NOMO-1 treated with dmso at 0.1 percent for 144 hours (cell line): ENCODE results near the gene SLC4A7.
"Not testable (repeated sequence)": the region's sequence is repeated elsewhere in the genome, so short reads cannot be mapped to it uniquely, and the experiment has no call there.

Source experiments
- DNase-seq: peaks from one replicate; lab custom pipeline; 2025; ENCODE audit not compliant: unreplicated experiment; lab: John Stamatoyannopoulos, UW

SLC4A7 gene

DNA sequence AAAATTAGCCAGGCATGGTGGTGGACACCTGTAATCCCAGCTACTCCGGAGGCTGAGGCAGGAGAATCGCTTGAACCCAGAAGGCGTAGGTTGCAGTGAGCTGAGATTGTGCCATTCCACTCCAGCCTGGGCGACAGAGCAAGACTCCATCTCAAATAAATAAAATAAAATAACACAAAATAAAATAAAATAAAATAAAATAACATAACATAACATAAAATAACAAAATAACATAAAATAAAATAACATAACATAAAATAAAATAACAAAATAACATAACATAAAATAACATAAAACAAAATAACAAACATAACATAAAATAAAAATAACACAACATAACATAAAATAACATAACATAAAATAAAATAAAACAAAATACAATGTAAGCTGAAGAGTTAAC lies 45.8 kb downstream of the SLC4A7 start:
- DNase-seq = not testable (repeated sequence)

DNA sequence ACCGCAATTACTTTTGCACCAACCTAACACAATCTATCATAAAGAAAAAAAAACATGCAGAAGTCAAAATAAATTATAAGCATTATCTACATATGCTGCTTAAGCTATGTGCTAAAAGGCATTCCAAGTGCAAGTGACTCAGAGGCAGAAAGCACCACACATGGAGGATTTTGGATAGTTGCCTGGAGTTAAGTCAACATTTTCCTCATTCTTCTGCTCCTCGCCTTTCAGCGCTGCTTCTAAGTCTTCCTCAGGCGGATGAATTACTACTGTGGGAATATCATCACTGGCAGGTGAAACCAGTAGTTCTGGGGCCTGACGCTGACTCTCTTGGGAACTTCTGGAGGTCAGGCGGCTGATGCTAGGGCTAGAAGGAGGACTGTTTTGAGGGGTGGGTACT lies 53.1 kb downstream of the SLC4A7 start:
- DNase-seq = no peak

DNA sequence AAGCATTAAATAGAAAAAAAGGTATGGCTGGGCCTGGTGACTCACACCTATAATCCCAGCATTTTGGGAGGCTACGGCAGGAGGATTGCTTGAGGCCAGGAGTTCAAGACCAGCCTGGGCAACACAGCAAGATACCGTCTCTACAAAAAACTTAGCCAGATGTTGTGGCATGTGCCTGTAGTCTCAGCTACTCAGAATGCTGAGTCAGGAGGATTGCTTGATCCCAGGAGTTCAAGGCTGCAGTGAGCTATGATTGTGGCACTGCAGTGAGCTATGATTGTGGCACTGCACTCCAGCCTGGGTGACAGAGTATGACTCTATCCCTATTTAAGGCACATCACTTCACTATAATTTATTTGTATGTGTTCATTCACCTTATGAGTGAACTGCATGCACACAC lies 54.3 kb downstream of the SLC4A7 start:
- DNase-seq = no peak

DNA sequence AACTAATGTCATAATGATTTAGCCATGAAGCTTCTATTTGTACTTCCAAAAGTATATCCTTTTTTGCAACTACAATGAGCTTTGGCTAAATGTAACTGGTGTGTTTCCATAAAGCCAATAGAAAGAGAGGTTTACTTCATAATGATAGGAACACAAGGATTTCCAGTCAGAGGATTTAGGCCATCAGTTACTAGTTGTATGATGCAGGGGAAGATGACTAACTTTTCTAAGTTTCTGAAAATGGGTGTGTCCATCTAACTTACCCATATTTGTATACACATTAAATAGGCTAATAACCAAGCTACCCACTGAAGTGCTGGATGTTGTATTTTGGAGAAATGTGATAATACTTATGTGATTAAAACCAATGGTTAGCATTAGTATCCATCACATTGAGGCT lies 55.7 kb downstream of the SLC4A7 start:
- no peak for DNase-seq

DNA sequence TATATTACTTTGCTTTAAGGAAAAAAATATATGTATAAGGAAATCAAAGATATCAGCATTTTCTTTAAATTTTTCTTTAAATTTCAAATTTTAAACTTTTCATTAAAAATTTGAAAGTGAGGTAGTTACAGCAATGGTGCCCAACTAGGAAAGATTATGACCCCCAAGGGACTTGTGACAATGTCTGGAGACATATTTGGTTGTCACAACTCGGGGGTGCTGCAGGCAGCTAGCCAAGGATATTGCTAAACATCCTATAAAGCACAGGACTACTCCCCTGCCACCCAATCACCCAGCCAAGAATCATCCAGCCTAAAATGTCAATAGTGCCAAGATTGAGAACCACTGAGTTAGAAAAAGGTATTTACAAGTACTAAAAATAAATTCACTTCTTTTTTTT lies 57.3 kb downstream of the SLC4A7 start:
- no peak for DNase-seq

DNA sequence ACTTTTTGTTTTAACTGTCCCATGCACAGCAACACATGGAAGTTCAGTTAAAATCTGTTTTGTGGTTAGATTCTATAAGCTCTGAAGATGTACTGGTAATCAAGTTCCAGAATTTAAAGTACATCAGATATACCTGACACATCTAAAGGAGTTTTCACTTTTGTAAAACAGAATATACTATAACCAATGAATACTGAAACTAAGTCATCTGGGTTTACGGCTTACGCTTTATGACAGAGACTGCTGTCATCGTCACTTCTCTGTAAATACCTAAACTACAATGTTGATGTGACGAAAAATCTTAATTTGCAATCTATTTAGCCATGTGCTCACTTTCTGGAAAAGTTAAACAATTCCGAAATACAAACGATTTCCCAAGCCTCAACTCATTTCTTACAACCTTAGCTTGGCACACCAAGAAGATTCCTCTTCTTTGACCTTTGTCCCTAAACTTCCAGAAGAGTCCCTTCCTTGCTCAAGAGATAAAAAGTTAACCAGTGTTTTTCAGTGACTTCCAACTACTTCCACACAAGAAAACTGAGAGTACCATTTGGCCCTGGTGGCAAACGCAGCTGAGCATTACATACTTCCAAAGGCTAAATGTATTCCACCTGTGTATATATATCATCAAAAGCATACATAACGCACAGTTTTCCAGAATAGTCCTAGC lies 58.2 kb downstream of the SLC4A7 start:
- no peak for DNase-seq

DNA sequence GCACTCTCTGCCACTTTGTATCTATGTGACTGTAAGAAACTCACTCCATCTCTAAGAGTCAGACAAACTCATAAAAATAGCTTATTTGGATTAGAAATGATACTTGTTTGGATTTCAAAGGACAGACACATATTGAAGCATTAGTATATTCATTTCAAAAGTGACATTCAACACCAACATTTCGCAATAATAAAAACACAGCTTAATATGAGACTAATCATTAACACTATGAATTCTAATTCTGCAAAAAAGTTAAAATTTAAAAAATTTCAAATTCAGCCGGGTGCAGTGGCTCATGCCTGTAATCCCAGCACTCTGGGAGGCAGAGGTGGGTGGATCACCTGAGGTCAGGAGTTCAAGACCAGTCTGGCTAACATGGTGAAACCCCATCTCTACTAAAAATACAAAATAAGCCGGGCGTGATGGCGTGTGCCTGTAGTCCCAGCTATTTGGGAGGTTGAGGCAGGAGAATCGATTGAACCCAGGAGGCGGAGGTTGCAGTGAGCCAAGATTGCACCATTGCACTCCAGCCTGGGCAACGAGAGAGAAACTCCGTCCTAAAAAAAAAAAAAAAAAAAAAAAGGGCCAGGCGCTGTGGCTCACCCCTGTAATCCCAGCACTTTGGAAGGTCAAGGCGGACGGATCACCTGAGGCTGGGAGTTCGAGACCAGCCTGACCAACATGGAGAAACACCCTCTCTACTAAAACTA lies 59.2 kb downstream of the SLC4A7 start:
- not testable (repeated sequence) for DNase-seq

DNA sequence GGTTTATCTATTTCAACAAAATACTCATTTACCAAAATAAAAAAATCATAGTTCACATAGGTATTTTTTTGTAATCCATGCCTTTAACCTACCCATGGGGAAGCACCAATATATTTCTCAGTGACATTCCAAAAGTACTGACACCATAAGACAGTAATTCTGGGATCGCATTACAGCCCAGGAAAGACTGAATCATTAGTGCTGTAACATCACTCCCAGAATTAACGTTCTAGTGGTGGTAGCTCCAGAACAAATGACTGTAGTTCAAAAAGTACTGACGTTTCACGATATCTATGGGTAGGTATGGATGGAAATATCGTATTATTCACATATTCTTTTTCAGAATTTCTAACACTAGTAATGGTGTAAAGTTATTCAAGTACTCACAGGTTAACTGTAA lies 60.7 kb downstream of the SLC4A7 start:
- DNase-seq = no peak

DNA sequence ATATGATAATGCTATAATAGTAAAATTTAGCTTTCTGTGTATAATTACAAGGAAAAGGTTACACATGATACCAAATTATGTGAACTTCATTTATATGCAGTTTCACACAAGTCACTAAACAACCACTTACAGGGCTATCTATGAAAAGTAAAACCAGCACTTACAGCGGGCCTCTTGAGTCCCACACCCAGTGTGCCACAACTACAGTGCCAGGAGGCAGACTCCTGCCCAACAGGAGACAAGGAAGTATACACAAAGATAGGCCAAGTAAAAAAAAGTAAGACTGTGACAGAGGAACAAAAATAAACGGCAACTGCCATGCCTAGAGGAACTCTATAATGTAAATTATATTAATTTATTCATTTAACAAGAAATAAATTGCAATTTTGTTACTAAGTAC lies 61.6 kb downstream of the SLC4A7 start:
- DNase-seq = no peak

DNA sequence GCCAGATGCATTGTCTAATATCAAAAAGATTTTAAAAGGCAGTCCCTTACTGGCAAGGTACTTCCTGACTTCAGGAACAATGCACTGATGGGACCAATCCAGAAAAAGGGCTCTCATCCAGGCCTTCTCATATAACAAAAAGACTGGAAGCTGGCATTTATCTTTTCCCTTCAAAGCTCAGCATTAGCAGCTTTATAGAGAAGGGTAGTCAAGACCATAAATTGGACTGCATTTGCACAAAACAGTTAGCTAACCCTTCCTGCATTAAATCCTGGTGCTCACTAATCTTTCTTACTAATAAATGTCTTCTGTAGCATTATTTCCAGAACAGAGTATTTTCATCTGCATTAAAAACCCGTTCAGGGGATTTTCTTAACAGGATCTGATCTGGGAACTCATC lies 69.0 kb downstream of the SLC4A7 start:
- DNase-seq = no peak

DNA sequence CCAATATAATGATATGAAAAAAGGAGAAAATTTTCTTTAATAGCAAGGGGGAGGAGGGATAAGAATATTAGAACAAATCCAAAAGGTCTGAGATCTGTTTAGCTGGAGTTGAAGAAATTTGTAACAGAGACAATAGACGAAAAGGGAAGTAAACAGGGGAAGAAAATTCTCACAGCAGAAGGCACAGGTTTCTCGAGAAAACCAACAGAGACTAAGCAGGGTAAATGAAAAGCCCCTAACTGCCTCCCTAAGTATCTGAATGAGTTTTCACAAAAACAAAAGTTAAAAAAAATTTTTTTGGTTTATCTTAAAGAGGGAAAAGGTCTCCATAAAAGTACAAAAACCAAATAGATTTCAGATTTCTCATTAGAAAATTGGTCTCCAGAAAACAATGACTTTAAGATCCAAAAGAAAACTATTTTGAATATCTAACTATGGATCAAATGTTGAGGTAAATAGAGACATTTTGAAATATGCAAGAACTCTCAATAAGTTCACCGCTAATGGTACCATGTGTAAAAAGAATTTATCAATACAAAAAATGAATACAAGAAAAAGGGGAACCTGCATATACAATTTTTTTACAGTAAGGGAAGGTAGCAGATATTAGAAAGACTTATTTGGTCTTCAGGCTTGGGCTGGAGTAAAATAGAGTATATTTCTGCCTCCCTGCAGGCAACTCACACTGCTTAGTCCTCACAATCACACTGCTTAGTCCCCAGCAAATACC lies 91.1 kb downstream of the SLC4A7 start:
- no peak for DNase-seq

DNA sequence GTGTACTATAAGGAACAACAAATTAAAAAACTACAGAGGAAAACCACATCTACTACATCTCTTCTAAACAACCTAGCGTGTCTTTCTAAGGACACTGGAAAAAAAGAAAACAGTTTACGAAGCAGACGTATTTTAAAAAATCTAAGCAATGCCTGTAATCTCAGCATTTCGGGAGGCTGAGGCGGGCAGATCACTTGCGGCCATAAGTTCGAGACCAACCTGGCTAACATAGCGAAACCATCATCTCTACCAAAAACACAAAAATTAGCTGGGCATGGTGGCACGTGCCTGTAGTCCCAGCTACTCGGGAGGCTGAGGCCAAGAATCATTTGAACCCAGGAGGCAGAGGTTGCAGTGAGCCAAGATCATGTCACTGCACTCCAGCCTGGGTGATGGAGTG lies 91.8 kb downstream of the SLC4A7 start:
- not testable (repeated sequence) for DNase-seq

DNA sequence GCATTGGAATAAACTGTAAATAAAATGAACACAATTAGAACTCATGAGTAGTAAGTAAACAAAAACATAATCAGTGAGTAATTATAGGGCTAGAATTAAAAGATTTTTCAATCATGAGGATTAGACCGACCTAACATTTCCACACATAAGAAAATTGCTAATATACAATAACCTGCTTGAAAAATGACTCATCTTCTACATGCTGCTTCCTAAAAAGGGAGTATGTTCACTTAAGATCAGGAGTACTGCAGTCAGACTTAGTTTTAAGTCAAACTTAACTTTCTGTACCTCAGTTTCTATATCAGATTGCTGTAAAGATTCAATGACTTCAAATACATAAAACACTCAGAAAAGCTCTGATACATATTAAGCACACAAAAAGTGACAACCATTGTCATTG lies 92.4 kb downstream of the SLC4A7 start:
- no peak for DNase-seq

DNA sequence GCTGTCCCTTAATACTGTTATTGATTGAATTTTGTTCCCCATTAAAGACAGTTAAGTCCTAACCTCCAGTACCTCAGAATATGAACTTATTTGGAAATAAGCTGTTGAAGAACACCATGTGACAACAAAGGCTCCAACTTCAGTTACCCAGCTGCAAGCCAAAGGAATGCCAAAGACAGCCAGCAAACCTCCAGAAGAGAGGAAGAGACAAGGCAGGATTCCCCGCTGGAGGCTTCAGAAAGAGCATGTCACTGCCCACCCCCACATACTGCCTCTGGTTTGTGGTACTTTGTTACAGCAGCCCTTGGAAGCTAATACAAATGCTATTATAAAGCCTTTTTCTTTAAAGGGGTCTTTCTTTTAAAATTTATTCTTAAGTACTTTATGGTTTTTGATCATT lies 96.6 kb downstream of the SLC4A7 start:
- no peak for DNase-seq

DNA sequence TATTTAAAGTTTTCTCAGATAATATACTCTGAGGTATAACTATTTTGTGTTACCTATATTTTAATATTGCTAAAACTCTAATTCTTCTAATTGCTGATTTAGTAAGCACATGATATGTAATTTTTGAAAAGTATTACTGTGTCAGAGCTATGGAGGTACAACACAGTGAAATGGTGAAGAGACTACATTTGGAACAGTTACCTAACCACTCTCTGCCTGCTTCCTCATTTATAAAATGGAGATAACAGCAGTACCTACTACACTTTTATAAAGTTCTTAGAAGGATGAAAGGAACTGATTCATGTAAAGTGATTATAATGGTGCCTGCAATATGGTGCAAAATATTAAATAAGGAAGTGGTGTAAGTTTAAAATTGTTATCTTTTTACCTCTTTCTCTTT lies 98.7 kb downstream of the SLC4A7 start:
- no peak for DNase-seq

DNA sequence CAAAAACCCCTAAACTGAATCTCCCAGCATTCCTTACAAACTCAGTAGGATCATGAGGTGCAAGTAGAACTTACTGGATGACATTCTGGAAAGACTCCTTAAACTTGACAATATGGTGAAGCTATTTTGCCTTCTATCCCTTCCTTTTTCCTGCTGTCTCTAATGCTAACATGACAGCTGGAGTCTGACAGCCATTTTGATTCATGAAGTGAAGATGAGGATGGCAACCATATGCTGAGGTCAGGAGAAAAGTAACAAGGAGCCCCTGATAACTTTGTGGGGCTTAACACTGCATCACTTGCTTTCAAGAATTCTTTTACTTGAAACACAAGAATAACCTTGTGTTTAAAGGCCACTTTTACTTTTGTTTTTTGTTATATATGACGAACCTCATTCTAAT lies 100.0 kb downstream of the SLC4A7 start:
- no peak for DNase-seq

DNA sequence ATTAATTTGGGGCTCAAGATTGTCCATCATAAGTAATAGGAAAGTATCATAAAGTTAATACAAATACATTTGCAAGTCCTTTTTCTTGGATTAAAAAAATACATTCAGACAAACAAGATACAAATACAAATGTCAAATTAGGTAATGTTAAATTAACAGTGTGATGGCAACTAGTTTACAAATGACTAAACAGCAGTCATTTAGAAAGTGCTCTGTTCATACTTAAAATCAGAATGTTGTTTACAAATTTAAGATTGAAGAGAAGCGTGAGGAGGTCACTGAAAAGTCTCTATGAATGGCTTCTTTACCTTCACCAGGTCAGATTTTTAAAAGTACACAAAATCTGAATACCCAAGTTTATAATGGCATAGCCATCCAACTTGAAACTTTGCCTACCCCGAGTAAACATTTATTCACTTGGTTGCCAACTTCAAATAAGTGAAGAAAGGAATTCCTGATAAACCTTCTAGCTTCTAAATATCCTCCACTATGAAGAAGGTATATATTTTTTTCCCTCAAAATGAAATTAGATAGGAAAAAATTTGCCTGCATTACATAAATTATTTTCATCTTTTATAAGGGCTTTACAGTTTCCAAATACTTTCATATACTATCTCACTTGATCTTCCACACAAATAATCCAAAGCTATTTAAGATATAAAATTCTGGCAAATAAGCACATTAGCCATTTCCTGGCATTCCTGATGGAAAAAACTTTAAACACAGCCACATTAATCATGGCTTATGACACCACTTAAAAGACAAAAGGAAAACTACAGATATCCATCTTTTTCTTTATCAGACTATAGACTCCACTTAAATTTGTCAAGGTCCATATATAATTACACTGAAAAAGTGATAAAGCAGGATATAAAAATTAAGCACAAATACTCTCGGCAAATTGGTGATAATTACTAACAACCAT lies 103.5 kb downstream of the SLC4A7 start:
- no peak for DNase-seq

DNA sequence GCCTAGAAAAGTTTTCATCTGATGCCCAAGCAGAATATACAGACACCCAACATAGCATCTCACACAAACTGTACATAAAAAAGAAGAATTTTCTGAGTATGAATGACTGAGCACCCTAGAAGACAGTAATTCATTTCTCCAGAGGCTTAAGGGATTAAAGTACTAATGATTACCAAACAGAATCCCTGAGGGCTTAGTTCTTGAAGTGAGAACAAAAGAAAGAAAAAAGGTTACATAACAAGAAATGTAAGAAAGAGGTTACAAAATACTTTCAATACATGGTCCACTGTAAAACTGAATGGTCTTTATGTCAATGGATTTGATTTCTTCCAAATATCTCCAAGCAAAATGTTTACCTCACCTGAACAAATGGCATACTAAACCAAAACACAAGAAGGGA lies 105.9 kb downstream of the SLC4A7 start:
- DNase-seq = no peak

DNA sequence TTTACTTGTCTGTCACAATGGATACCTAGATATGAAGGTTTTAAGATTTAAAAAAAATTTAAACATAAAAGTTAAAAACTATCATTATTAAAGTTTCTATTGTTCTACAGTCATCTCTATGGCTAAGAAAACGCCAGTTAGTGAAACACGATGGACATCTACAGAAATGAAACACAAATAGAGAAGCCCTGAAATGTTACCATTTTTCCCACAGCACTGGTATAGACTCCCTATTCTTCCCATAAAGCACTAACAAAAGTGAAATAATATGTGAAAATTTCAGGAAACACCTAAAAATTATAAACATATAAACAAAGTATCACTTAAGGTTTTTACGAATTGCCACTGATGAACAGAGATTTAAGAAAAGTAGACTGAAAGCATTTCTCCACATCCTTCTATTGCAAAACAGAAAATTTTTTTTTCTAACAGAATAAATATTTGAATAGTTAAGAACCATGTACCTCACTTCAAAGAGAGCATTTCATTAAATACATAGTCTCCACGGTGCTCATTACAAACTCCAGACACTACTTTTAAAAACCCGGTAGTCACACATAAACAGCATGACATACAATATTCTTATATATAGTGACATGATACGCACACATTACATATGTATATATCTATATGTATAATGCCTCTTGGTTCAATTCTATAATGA lies 107.9 kb downstream of the SLC4A7 start:
- no peak for DNase-seq

DNA sequence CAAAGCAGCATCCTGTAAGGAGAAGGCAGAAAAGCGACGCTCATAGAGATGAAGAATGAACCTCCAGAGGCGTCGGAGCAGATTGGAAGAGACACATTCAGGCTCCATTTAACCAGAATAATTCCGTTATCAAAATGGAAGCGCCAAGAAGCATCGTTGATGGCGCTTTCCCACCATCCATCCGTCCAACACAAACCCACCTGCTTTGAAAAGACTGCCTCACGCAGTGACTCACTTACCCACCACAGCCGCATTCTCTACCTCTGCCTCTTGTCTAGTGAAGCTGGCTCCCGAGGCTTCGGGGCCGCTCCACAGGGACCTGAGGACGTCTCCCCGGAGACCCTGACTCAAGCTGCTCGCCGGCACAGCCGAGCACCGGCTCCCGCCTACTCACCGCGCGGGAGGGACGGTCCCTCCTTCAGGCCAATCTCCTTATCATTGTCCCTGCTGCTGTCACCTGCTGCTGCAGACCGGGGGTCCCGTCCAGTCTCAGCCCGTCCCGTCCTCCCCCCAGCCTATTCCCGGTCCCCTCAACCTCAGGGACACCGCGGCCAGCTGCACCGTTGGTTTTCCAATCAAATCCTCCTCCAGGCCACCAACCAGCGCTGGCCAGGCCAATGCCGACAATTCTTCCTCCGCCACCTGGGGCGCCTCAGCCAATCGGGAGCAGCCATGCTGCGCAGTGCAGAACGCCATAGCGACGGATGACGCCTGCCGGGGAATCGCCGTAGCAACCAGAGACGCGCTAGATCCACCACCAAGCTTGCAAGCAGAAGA lies 115.2 kb downstream of the SLC4A7 start, which contains the start of gene NEK10:
Gene NEK10, minus strand, starts transcription at position 553 of the 777 bp plus-strand sequence. CDS start 16,501 bp downstream, outside the sequence.
- peak; percentile 84 for DNase-seq
